Stimulated activated CD4-positive, alpha-beta T cell treated with anti-CD3 and anti-CD28 coated beads, Interleukin-15, amount 100 ng/mL, for 24 hours (primary cell): ENCODE results near the gene SUB1.
A peak's percentile ranks its signal among the peaks of the same experiment; 100 is the strongest.
"Not testable (repeated sequence)": the region's sequence is repeated elsewhere in the genome, so short reads cannot be mapped to it uniquely, and the experiment has no call there.

Experiments used
- DNase-seq: peaks from one replicate; pipeline ENCODE4 v3.0.0-alpha.2; 2020

The SUB1 gene

DNA sequence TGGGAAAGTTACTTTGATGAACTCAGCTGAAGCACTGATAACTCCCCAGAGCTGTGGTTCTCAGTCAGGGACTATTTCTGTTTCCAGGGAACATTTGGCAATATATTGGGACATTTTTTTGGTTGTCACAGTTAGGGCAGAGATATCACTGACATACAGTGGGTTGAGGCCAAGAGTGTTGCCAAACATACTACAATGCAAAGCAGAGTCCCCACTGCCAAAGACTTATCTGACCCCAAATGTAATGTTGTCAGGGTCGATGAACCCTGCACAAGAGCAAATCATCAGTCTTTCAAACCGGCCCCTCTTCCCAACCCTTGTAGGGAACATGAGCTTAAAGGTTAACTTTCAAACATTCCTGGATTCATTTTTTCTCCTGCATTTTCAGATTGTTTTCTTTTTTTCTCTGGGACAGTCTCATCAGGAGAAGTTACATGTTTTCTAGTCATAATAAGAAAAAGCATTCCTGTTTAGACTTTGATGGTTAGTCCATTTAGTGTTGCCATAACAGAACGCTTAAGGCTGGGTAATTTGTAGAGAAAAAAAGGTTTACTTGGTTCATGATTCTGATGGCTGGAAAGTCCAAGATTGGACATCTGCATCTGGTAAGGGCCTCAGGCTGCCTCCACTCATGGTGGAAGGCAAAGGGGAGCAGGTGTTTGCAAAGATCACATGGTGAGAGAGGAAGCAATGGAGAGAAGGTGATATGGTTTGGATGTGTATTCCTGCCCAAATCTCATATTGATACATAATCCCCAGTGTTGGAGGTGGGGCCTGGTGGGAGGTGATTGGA, 18.8 kb upstream of the SUB1 start:
- DNase-seq = no peak

- DNase-seq = no peak
Observed at GRCh38 chr5:32571128-32571527, 14.2 kb upstream of the SUB1 start.

DNA sequence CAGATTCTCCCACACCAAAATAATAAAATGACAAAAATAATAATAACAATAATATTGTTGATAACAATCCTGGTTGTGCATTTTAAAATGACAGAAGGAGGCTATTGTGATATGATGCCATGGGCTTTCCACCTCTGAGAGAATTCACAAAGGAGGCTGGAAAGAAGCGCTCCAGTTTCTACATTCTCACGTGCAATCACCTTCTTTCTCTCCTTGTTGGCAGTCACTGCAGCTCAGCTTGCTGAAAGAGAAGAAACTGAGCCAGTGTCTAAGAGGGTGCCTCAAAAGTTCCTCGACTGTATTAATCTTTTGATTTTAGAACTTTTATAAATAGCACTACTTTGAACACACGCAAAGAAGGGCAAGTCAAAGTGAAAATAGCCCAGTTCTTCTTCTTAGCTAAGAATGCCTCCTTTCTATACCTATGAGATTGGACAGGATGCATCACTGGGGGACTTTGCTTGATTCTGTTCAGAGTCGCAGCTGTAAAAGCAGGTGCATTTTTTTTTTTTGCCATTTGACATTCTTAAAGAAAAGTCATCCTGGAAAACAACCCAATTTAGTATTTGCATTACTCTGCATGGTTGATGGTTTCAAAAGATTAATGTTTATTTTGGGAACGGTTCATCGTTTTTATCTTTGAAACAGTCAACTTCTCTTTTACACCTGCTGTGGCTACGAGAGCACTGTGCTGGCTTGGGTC, 12.4 kb upstream of the SUB1 start:
- no peak for DNase-seq

- not testable (repeated sequence) for DNase-seq
Observed at GRCh38 chr5:32573481-32573854, 11.9 kb upstream of the SUB1 start.

DNA sequence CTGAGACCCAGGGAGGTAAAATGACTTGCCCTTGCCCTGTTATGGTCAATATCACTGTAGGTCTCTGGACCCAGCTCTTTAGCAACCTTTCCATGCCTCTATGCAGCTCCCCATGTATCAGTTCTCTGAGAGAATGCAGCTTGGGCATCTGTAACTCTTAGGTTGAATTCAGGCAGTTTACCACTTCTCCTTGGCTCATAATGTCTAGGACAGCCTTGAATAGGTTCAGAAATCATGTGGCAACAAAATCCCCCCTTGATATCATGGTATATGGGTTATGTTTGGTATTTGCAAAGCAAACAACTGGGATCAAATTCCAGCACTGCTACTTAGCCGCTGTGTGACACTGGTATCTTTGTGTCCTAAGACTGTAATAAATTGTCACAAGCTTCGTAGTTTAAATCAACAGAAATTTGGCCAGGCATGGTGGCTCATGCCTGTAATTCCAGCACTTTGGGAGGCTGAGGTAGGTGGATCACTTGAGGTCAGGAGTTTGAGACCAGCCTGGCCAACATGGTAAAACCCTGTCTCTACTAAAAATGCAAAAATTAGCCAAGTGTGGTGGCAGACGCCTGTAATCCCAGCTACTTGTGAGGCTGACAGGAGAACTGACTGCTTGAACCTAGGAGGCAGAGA, 10.7 kb upstream of the SUB1 start:
- no peak for DNase-seq

- no peak for DNase-seq
Observed at GRCh38 chr5:32578363-32578762, 7.0 kb upstream of the SUB1 start.

GRCh38 chr5:32578764-32579163, 6.6 kb upstream of the SUB1 start:
- no peak for DNase-seq

- no peak for DNase-seq
Observed at GRCh38 chr5:32581010-32581785, 4.2 kb upstream of the SUB1 start.

GRCh38 chr5:32583582-32584232, 1.6 kb upstream of the SUB1 start:
- DNase-seq = peak; percentile 49

DNA sequence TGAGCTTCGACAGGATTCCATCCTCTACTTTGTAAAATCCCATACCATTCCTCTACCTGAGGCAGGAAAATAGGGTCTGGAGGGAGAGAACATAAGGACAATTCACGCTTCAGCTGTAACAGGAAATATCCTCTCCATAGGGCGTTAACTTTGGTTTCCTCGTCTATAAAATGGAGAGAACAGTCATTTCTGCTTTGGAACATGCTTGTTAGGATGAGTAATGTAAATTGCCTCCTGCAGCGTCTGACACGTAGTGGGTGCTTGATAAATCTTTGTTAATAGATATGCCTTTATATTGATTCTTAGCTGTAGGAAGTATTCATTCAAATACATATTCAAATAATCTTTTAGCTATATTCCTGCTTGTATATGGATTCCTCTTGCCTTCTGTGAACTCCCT, 711 bp upstream of the SUB1 start:
- no peak for DNase-seq

DNA sequence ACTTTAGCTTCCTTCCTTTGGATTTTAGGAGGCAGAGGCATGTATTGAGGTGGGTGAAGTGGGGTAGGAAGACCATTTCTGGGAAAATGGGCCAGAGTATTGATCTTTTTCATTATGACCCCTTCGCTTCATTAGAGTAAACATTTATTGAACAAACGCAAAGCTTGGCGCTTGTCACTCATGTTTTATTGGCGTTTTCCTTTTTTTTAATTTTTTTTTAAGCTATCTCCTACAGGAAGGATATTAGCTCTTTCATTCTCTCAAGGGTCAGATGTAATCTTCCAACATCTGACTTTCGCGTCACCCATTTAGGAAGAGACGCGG, 273 bp upstream of the SUB1 start:
- no peak for DNase-seq

- DNase-seq = no peak
Observed at GRCh38 chr5:32586276-32586599, 881 bp downstream of the SUB1 start.

DNA sequence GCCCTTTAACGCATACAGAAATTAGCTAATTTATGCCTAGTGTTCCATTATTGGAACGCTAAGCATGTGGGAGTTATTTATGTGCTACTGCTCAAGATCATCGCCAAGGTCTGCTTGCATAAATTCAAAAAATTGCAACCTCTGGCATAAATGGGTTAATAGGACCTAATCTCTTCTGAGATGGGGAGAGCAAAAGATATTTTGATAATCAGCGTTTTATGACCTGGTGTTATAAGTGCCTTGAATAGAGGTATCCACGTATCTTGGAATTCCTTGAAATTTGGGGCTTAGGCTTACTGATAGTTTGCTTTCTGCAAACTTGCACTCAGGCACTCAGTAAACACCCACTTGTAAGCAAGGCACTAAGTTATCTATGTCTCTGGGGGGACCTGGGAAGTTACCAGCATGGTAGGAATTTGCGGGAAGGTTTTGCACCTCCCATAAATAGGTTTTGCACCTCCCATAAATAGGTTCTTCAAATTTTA, 1.8 kb downstream of the SUB1 start:
- DNase-seq = no peak

- no peak for DNase-seq
Observed at GRCh38 chr5:32589416-32589815, 4.1 kb downstream of the SUB1 start.

DNA sequence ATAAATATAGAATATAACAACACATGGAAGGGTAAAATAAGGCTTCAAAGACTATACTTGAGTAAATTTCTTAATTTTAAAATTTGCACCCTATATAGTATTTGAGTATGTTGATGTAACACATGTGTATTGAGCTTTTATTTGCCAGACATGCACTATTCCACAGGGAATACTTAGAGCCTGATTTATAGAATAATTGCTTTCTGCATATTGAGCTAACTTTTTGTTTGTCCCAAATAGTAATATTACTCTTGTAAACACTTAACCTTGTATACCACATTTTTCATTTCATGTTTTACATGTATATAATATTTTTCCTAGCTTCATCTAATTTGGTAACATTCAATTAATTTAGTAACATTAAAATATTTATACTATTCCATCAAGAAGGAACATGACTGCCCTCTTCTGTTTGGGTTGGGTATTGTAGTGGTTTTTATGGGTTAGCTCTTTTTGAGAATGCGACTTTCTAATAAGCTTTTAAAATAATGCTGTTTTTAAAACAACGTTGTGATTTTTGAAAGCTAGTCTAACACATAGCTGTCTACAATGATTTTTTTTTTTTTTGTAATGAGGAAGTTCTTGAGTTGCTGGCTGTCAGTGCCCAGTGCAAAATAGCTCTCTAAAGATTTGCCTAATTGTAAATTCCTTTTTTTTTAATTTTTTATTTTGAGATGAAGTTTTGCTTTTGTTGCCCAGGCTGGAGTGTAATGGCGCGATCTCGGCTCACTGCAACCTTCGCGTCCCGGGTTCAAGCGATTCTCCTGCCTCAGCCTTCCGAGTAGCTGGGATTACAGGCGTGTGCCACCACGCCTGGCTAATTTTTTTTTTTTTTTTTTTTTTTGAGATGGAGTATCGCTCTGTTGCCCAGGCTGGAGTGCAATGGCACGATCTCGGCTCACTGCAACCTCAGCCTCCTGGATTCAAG, 4.8 kb downstream of the SUB1 start:
- DNase-seq = no peak

GRCh38 chr5:32595118-32595517, 9.8 kb downstream of the SUB1 start:
- DNase-seq = no peak

DNA sequence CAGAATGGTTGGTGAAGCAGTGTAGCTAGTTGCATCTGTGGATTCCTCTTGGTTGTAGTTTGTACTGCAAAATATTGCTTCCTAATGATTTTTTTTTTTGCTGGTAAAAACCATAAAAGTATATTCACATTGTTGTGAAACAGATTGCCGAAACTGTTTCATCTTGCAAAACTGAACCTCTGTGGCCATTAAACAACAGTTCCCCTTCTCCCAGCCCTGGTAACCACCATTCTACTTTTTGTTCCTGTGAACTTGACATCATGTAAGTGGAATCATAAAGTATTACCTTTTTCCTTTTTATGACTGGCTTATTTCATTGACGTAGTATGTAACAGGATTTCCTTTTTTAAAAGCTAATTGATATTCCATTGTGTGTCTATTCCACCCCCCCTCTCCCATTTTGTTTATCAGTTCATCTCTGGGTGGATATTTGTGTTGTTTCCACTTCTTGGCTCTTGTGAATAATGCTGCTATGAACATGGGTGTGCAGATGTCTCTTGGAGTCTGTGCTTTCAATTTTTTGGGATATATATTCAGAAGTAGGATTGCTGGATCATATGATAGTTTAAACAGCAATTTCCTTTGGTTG, 11.8 kb downstream of the SUB1 start:
- no peak for DNase-seq

DNA sequence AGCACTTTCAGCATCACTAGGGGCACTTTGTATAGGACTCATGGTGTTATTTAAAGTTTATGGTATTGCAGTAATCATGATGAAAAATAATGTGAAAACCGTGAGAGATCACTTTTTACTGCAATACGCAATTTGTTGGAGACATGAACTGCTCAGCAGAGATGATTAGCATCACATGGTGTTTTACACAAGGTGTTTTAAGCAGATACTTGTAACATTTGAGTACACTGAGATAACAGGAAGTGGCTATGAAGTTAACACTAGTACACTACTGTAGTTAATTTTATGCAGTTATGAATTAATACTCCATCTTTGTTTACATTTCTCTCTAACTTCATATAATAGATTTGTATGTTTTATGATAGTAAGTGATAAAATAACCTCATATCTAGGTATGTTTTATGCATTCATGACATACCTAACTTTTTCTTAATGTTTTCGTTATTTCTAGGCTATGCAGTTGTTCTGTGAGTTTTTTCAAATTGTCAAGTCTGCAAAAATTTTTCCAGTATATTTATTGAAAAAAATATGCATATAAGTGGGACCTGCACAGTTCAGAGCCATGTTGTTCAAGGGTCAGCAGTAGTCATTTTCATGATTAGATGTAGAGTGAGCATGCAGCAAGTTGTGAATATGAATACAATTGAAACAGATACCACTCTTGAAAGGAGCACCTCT, 13.0 kb downstream of the SUB1 start:
- no peak for DNase-seq

- DNase-seq = no peak
Observed at GRCh38 chr5:32598997-32599549, 13.7 kb downstream of the SUB1 start.

DNA sequence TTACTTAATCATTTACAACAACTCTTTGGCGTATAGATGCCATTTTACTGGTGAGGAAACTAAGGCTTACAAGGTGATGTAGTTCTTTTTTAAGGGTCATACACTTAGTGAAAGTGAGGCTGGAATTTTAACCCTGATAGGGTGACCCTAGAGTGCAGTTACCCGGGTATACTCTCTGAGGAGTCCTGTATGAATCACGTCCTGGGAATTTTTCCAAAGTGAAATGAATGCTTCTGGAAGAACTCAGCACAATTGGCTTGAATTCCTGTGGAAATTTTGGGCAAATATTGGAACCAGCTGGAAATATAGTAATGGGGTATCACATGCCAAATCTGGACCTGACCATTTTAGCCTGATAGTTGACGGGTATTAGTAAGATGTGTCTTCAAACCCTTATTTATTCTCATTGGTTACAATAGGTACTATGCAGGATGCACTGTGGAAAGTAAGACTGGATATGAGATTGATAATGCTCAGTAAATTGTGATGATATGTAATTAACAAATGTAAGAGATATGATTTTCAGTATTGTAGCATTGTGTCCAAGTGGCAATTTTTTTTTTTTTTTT, 14.8 kb downstream of the SUB1 start:
- no peak for DNase-seq
